Measurements from ENCODE around the gene BTBD19.
"Not testable (repeated sequence)": the region's sequence is repeated elsewhere in the genome, so short reads cannot be mapped to it uniquely, and the experiment has no call there.

GRCh38 chr1:44766421-44766820, 41.9 kb upstream of the BTBD19 start:
- not testable (repeated sequence) for TF ChIP-seq CTCF, USF2, SREBF2, CEBPB (IDR thresholded peaks at IDR 0.05)
